Fibroblast of lung (primary cell): ENCODE data around the gene ARPC5. TPM values are rescaled to one million over a fixed set of nuclear protein-coding genes. Genes with fewer than 3 reads are reported as not detected.

Experiments
- DNase-seq, 2 donors: peaks; one replicate each; pipeline versions ENCODE4 v3.0.0 to v3.0.0-alpha.2; 2010; ENCODE audit warnings: low read depth in 2 of 2
- H2AFZ ChIP-seq: 2 replicates; pipeline ENCODE4 v1.5.1; 2012; ENCODE audit warnings: low read length, control low read depth, inconsistent platforms
- H3K27ac ChIP-seq: 2 replicates; pipeline ENCODE4 v1.5.1; 2011; ENCODE audit warnings: low read length, control low read depth; ENCODE audit not compliant: insufficient read depth
- H3K27me3 ChIP-seq: 2 replicates; pipeline ENCODE4 v1.5.1; 2011; ENCODE audit warnings: mild to moderate bottlenecking, low read length; ENCODE audit not compliant: control insufficient read depth, insufficient read depth
- H3K36me3 ChIP-seq: 2 replicates; pipeline ENCODE4 v1.5.1; 2011; ENCODE audit warnings: low read length; ENCODE audit not compliant: control insufficient read depth, insufficient read depth
- H3K4me1 ChIP-seq: 2 replicates; pipeline ENCODE4 v1.5.1; 2011; ENCODE audit warnings: low read length; ENCODE audit not compliant: control insufficient read depth, insufficient read depth; ENCODE audit errors: extremely low read depth
- H3K4me2 ChIP-seq: 2 replicates; pipeline ENCODE4 v1.5.1; 2011; ENCODE audit warnings: low read length, control low read depth; ENCODE audit not compliant: insufficient read depth; ENCODE audit errors: extremely low read depth
- H3K4me3 ChIP-seq, 4 experiments: fragments of 200-600 bp in 1 of 4; sonication (generic) in 1 of 4; replicated peaks in 1 of 4; 2 replicates each; pipeline ENCODE4 v1.5.1; 2011 to 2016; ENCODE audit warnings: low read length in 4 of 4, low read depth in 3 of 4, mild to moderate bottlenecking in 3 of 4, control low read depth in 2 of 4, inconsistent platforms in 1 of 4, mixed read lengths in 1 of 4; ENCODE audit not compliant: insufficient read depth in 1 of 4; ENCODE audit errors: control extremely low read depth in 1 of 4
- H3K79me2 ChIP-seq: 2 replicates; pipeline ENCODE4 v1.5.1; 2012; ENCODE audit warnings: mild to moderate bottlenecking, low read length, inconsistent platforms; ENCODE audit not compliant: control insufficient read depth, insufficient read depth
- H3K9ac ChIP-seq: 2 replicates; pipeline ENCODE4 v1.5.1; 2011; ENCODE audit warnings: mild to moderate bottlenecking, low read length, control low read depth; ENCODE audit not compliant: insufficient read depth
- H3K9me3 ChIP-seq: 2 replicates; pipeline ENCODE4 v1.5.1; 2012; ENCODE audit warnings: low read depth, low read length; ENCODE audit not compliant: control insufficient read depth, insufficient read depth
- H4K20me1 ChIP-seq: 2 replicates; pipeline ENCODE4 v1.5.1; 2011; ENCODE audit warnings: low read length; ENCODE audit not compliant: control insufficient read depth, insufficient read depth; ENCODE audit errors: extremely low read depth
- CTCF ChIP-seq, 2 donors: IDR thresholded peaks in 1 of 2; conservative IDR thresholded peaks in 1 of 2; 1 replicate in 1 of 2; 2 replicates in 1 of 2; pipeline ENCODE4 v1.5.1; 2011 to 2012; ENCODE audit warnings: low read length in 2 of 2, control low read depth in 1 of 2, inconsistent platforms in 1 of 2, low read depth in 1 of 2, mild to moderate bottlenecking in 1 of 2
- EZH2 ChIP-seq: IDR thresholded peaks from 2 replicates; pipeline ENCODE4 v1.5.1; 2012; ENCODE audit warnings: low read length, control low read depth, mild to moderate bottlenecking; ENCODE audit errors: missing control alignments
- polyA plus RNA-seq, 2 donors: library from polyadenylated mRNA; depleted of rRNA in 1 of 2; stranded (reverse) in 1 of 2; unstranded in 1 of 2; fragments of >200 nt; gene quantifications; 2 replicates each; pipeline ENCODE4 v1.2.1, GENCODE V29; 2011 to 2012; ENCODE audit warnings: missing spikeins in 1 of 2
- total RNA-seq: library from RNA; depleted of rRNA; stranded (reverse); fragments of >200 nt; gene quantifications from 2 replicates; pipeline ENCODE4 v1.2.1, GENCODE V29; 2014

The ARPC5 gene
- total and polyA plus RNA-seq, 2 donors (not counting 1 experiment from before 2014, with no cell fraction given) = 142 to 350 TPM

- H3K27ac ChIP-seq = peak overlapping the region; percentile 34
Measured at GRCh38 chr1:183600634-183601033, 34.9 kb downstream of the ARPC5 start.

GRCh38 chr1:183600136-183600535 is 35.4 kb downstream of the ARPC5 start:
- TF ChIP-seq EZH2 (no peak), CTCF (conservative IDR thresholded peaks at IDR 0.05 in 1 of 2, IDR thresholded peaks at IDR 0.05 in 1 of 2; ENCODE audit: low read depth in 1 of 2, low read length in 2 of 2) (no peak)
- Histone ChIP-seq H3K79me2 (no peaks in the 10 kb centered on the region), H3K4me3 (no peak overlapping the region), H3K27ac (no peak overlapping the region), H2AFZ (no peak overlapping the region), H3K4me1 (peaks cover 5% of the 10 kb centered on the region), H3K27me3 (no peaks in the 10 kb centered on the region), H3K9ac (no peak overlapping the region), H3K9me3 (no peaks in the 10 kb centered on the region), H3K36me3 (no peaks in the 10 kb centered on the region), H3K4me2 (no peak overlapping the region), H4K20me1 (no peaks in the 10 kb centered on the region)
- DNase-seq = peak; percentile 89 to 90

More at GRCh38 chr1:183600634-183601033, 34.9 kb downstream of the ARPC5 start:
- Histone ChIP-seq H3K36me3 (no peaks in the 10 kb centered on the region), H3K4me1 (peaks cover 5% of the 10 kb centered on the region), H3K79me2 (no peaks in the 10 kb centered on the region), H3K9me3 (no peaks in the 10 kb centered on the region), H3K4me2 (no peak overlapping the region), H2AFZ (no peak overlapping the region), H4K20me1 (no peaks in the 10 kb centered on the region), H3K27me3 (no peaks in the 10 kb centered on the region), H3K4me3 (no peak overlapping the region), H3K9ac (no peak overlapping the region)
- TF ChIP-seq EZH2 (no peak), CTCF (conservative IDR thresholded peaks at IDR 0.05 in 1 of 2, IDR thresholded peaks at IDR 0.05 in 1 of 2; ENCODE audit: low read depth in 1 of 2, low read length in 2 of 2) (no peak)
- no peak for DNase-seq

- Histone ChIP-seq H4K20me1 (no peaks in the 10 kb centered on the region), H3K27ac (no peak overlapping the region), H3K9ac (no peak overlapping the region), H3K4me1 (no peaks in the 10 kb centered on the region), H3K9me3 (no peaks in the 10 kb centered on the region), H2AFZ (no peak overlapping the region), H3K27me3 (no peaks in the 10 kb centered on the region), H3K4me2 (no peak overlapping the region), H3K79me2 (no peaks in the 10 kb centered on the region), H3K4me3 (no peak overlapping the region), H3K36me3 (no peaks in the 10 kb centered on the region)
- DNase-seq = no peak
- TF ChIP-seq CTCF (conservative IDR thresholded peaks at IDR 0.05 in 1 of 2, IDR thresholded peaks at IDR 0.05 in 1 of 2; ENCODE audit: low read depth in 1 of 2, low read length in 2 of 2) = no peak
- TF ChIP-seq EZH2 = no peak
Measured at GRCh38 chr1:183598386-183598785, 37.2 kb downstream of the ARPC5 start.
